ENCODE results near the gene MSI2.
"Not testable (repeated sequence)": the region's sequence is repeated elsewhere in the genome, so short reads cannot be mapped to it uniquely, and the experiment has no call there.

The MSI2 gene

DNA sequence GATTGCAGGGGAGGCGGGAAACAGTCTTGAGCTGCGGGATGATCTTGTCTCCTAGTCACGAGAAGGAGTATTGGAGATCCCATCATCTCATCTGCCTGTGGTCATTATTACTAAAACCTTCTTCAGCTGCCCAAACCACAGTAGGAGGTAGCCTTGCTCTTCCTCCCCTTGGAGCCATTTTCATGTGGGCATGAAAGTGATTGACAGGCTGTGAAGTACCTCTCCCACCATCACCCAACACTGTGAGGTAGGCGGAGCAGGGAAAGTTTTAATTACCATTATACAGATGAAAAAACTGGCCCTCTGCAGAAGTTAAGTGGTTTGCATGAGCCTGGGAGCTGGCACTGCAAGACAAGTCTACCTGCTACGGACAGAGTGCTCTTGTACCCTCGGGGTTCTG, 237.3 kb downstream of the MSI2 start:
- in situ Hi-C loops (cut with MboI; ENCODE audit: low sequenced_read_pairs), result no loop called here

- in situ Hi-C loops (cut with MboI; ENCODE audit: low sequenced_read_pairs), result no loop called here
Observed at GRCh38 chr17:57494443-57494842, 238.1 kb downstream of the MSI2 start.

- in situ Hi-C loops (cut with MboI; ENCODE audit: low sequenced_read_pairs), result no loop called here
Observed at GRCh38 chr17:57495771-57496170, 239.4 kb downstream of the MSI2 start.

DNA sequence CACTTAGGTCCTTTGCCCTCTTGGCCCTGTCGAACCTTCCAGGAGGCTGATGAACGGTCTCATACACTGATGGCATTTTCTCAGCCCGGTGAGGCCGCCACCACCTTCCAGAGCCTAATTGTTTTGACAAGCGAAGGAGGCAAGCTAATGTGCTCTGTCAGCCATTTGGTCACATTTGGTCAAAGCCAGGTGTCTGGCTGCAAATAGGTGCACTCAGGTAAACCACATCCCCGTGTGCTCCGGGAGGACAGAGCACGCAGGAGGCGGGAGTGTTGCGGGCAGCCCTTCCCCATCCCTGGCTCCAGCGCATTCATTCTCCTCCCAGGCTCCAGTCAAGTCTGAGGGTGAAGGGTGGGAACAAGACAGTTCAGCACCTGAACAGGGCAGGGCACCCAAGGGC, 240.1 kb downstream of the MSI2 start:
- in situ Hi-C loops (cut with MboI; ENCODE audit: low sequenced_read_pairs), result no loop called here

GRCh38 chr17:57498443-57498842, 242.1 kb downstream of the MSI2 start:
- in situ Hi-C loops (cut with MboI; ENCODE audit: low sequenced_read_pairs), result no loop called here

GRCh38 chr17:57499221-57499620, 242.9 kb downstream of the MSI2 start:
- in situ Hi-C loops (cut with MboI; ENCODE audit: low sequenced_read_pairs), result not testable (repeated sequence)

DNA sequence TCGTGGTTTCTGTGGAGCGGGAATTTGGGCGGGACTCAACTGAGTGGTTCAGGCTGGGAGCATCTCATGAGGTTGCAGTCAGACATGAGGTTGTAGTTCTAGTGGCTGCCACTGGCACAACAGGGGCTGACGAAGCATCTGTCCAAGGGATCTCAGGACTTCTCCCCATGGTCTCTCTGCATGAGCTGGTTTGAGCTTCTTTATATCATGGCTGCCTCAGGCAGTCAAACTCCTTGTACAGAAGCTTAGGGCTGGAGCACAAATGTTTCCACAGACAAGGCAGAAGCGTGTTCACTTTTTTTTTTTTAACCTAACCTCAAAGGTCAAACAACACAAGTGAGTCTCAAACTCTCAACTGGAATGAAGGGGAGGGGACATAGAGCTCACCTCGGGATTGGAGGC, 243.3 kb downstream of the MSI2 start:
- in situ Hi-C loops (cut with MboI; ENCODE audit: low sequenced_read_pairs), result no loop called here

DNA sequence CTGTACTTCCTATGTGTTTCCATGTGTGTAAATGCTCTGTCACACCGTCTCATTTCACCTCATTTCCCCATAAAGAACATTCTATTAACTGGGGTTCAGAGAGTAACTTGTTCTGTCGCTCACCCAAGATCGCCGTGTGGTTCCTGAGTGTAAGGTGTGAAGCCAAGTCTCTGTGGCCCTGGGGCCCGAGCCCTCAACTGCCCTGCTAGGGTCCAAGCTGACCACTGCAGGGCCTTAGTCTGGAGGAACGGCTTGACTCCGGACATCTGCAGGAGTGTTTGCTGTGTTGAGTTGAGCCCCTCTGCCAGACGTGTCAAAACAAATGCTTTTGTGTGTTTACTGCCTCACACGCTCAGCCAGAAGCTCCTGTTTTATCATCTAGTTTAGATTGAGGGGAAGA, 244.7 kb downstream of the MSI2 start:
- in situ Hi-C loops (cut with MboI; ENCODE audit: low sequenced_read_pairs), result no loop called here

GRCh38 chr17:57502022-57502421, 245.7 kb downstream of the MSI2 start:
- in situ Hi-C loops (cut with MboI; ENCODE audit: low sequenced_read_pairs), result no loop called here

DNA sequence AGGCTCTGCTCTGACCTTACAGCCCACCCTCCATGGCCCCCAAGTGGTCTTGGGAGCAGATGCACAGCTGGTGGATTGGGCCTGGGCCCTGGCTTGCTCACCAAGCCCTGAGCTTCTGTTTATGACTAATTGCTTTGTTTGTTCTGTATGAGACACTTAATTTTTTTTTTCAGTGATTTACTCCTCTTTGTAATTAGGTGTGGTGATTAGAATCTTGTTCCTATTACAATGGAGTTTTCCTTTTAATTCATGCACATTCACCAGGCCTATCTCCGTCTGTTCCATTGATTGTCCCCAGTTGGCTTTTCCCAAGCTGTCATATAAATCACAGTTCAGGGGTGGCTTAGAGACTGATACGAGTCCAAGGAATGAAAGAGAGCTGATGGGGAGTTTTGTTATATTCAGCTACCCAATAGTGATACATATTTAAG, 246.5 kb downstream of the MSI2 start:
- in situ Hi-C loops (cut with MboI; ENCODE audit: low sequenced_read_pairs), result no loop called here

GRCh38 chr17:57504208-57504607, 247.9 kb downstream of the MSI2 start:
- in situ Hi-C loops (cut with MboI; ENCODE audit: low sequenced_read_pairs), result no loop called here

GRCh38 chr17:57505841-57506773, 249.8 kb downstream of the MSI2 start:
- in situ Hi-C loops (cut with MboI; ENCODE audit: low sequenced_read_pairs), result no loop called here

DNA sequence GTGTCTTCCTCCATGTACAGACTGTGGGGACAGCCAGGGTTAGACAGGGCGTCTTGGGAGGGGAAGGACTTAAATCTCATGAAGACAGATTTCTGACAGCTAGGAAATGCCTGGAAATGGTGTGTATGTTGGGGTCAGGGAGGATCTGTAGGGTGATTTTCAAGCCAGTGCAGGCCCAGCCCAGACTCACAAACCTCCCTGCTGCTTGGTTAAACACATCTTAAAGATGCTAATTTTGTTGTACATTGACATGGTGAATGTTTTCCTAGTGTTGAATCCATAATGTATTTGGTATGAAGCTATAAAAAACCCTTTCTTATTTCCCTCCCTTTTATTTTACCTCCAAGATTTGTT, 250.4 kb downstream of the MSI2 start:
- in situ Hi-C loops (cut with MboI; ENCODE audit: low sequenced_read_pairs), result no loop called here

DNA sequence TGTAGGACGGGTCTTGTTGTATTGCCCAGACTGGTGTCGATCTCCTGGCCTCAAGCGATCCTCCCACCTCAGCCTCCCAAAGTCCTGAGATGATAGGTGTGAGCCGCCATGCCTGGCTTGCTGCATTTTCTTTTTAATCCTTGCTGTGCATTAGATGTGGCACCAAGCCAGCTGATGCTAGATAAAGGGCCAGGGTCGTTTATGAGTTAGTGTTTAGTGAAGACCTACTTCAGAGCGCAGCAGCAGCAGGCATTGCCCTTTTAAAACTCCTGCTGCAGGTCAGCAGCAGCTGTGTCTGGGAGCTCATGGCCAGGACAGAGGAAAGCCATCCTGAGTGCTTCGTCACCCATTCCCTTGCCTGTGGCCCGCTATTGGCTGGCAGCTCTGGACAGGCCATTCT, 251.5 kb downstream of the MSI2 start:
- in situ Hi-C loops (cut with MboI; ENCODE audit: low sequenced_read_pairs), result no loop called here

GRCh38 chr17:57508671-57509070, 252.3 kb downstream of the MSI2 start:
- in situ Hi-C loops (cut with MboI; ENCODE audit: low sequenced_read_pairs), result no loop called here

GRCh38 chr17:57511475-57512123, 255.3 kb downstream of the MSI2 start:
- in situ Hi-C loops (cut with MboI; ENCODE audit: low sequenced_read_pairs), result no loop called here

GRCh38 chr17:57512258-57512657, 255.9 kb downstream of the MSI2 start:
- in situ Hi-C loops (cut with MboI; ENCODE audit: low sequenced_read_pairs), result no loop called here

DNA sequence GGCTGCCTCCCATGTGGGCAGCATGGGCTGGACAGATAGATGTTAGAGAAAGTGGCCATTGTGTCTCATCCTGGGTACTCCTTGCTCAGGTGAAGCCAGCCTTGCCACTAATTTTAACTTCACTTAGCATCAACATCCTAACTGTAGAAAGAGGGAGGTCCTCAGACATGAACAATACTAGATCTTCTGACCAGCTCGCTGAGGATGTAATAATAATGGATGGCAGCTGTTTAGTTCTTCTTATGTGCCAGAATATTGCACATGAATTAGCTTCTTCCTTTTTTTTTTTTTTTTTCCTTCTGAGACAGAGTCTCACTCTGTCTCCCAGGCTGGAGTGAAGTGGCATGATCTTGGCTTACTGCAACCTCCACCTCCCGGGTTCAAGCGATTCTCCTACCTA, 256.4 kb downstream of the MSI2 start:
- in situ Hi-C loops (cut with MboI; ENCODE audit: low sequenced_read_pairs), result no loop called here

DNA sequence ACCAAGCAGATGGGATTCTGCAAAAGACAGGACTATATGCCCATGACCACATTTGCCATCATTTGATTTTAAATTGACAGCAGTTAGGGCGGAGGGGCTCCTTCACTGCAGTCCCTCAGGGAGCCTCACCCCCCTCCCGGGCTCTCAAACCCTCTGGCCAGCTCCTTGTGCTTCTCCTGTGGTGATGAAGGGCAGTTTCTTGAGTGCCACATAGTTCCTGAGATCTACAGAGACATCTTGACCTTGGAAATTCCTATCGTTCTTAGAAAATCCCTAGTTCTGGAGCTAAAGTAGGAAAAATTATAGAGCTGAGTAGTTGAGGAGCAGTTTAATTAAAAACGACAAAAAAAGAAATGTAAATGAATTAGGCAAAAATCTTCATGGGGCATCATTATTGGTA, 257.2 kb downstream of the MSI2 start:
- in situ Hi-C loops (cut with MboI; ENCODE audit: low sequenced_read_pairs), result no loop called here

DNA sequence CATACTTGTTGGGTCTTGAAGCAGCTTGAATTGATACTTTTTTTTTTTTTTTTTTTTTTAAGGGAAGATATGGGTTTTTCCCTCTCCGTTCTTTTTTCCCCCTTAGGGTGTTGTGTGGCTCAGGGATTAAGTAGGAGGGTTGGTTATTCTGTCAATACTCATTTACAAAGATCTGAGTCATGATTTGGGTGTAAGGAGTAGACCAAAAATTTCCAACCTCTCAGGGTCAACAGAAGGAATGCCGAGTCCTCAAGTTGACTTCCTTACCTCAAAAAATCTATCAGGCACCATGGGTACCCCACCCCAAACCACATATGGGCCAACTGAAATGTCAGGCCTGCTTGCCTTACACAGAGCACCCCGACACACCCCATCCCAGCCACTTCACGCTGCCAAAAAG, 258.3 kb downstream of the MSI2 start:
- in situ Hi-C loops (cut with MboI; ENCODE audit: low sequenced_read_pairs), result no loop called here

- in situ Hi-C loops (cut with MboI; ENCODE audit: low sequenced_read_pairs), result no loop called here
Observed at GRCh38 chr17:57515662-57516211, 259.4 kb downstream of the MSI2 start.
